Esophagus muscularis mucosa (tissue), 4 donors: ENCODE data around the gene CHEK2. TPM values are rescaled to one million over a fixed set of nuclear protein-coding genes. Genes with fewer than 3 reads are reported as not detected.
"Not testable (repeated sequence)": the region's sequence is repeated elsewhere in the genome, so short reads cannot be mapped to it uniquely, and the experiment has no call there.

Experiments
- DNase-seq: peaks from one replicate; pipeline ENCODE4 v3.0.0-alpha.2; 2017; ENCODE audit errors: extremely low spot score
- H3K27ac ChIP-seq, 4 donors: fragments of 200-600 bp; sonication (generic); replicated peaks in 1 of 4; 1 replicate in 3 of 4; 2 replicates in 1 of 4; pipeline ENCODE4 v1.5.1; 2016 to 2019; ENCODE audit warnings: mild to moderate bottlenecking in 1 of 4
- H3K27me3 ChIP-seq, 4 donors: fragments of 200-600 bp; sonication (generic); one replicate each; pipeline versions ENCODE4 v1.5.1 to v1.6.0; 2016 to 2019
- H3K36me3 ChIP-seq, 4 donors: fragments of 200-600 bp; sonication (generic); one replicate each; pipeline ENCODE4 v1.5.1; 2016 to 2019
- H3K4me1 ChIP-seq, 4 donors: fragments of 200-600 bp; sonication (generic); one replicate each; pipeline ENCODE4 v1.5.1; 2016 to 2019
- H3K4me3 ChIP-seq, 4 donors: fragments of 200-600 bp; sonication (generic); 1 replicate in 2 of 4; 2 replicates in 2 of 4; pipeline ENCODE4 v1.5.1; 2016 to 2019; ENCODE audit warnings: mild to moderate bottlenecking in 4 of 4, moderate library complexity in 1 of 4
- H3K9me3 ChIP-seq, 4 donors: fragments of 200-600 bp; sonication (generic); 1 replicate in 3 of 4; 2 replicates in 1 of 4; pipeline ENCODE4 v1.5.1; 2016 to 2019
- CTCF ChIP-seq, 3 experiments: fragments of 200-600 bp in 2 of 3; fragments of 450-650 bp in 1 of 3; sonication (generic) in 2 of 3; IDR thresholded peaks; one replicate each; pipeline ENCODE4 v1.5.1; 2017 to 2019; ENCODE audit warnings: antibody characterized with exemption in 3 of 3, mild to moderate bottlenecking in 2 of 3, moderate library complexity in 1 of 3
- EP300 ChIP-seq: sonication (generic); formaldehyde crosslinking; IDR thresholded peaks from one replicate; pipeline ENCODE4 v1.6.1; 2017; ENCODE audit warnings: antibody characterized with exemption
- POLR2A ChIP-seq: fragments of 450-650 bp; IDR thresholded peaks from one replicate; pipeline ENCODE4 v1.6.1; 2017; ENCODE audit warnings: antibody characterized with exemption, moderate library complexity, mild to moderate bottlenecking, low read depth
- POLR2AphosphoS5 ChIP-seq, 2 donors: sonication (generic); formaldehyde crosslinking; IDR thresholded peaks; one replicate each; pipeline ENCODE4 v1.6.1; 2017; ENCODE audit warnings: antibody characterized with exemption in 2 of 2
- WGBS: methylation state at CpG from one replicate; pipeline ENCODE4 v1.1.5; 2018; 5-methylcytosine and 5-hydroxymethylcytosine counted together
- intact Hi-C: fragments of 100-400 bp; cut with DNase I; formaldehyde crosslinking; loops from one replicate; pipeline ENCODE4 v1.15.1; 2023
- total RNA-seq, 4 donors: library from RNA; depleted of rRNA; stranded (reverse); fragments of >200 nt; gene quantifications; one replicate each; pipeline versions ENCODE4 v1.1.0 to v1.2.1, GENCODE V29; 2016

CHEK2 gene
- total RNA-seq, 4 donors from 2014 or later = 2.9 to 5.1 (median 4.8) TPM

- H3K4me3 ChIP-seq = no peak overlapping the region
- H3K27me3 ChIP-seq = no peaks in the 10 kb centered on the region
- 91% methylated on average over 10 of the region's 10 CpGs for WGBS
- intact Hi-C loops = no loop called here
- peaks cover 0 to 3% (median 0%) of the 10 kb centered on the region in 4 donors for H3K36me3 ChIP-seq
- H3K4me1 ChIP-seq = no peaks in the 10 kb centered on the region
- DNase-seq = no peak
- TF ChIP-seq CTCF (IDR thresholded peaks at IDR 0.05) (no peak), EP300 (no peak), POLR2AphosphoS5 (IDR thresholded peaks at IDR 0.05) (no peak), POLR2A (no peak)
- no peaks in the 10 kb centered on the region for H3K9me3 ChIP-seq
- H3K27ac ChIP-seq = no peak overlapping the region
Measured at GRCh38 chr22:28761449-28761755, 19.8 kb upstream of the CHEK2 start.

GRCh38 chr22:28759861-28760560 lies 18.4 kb upstream of the CHEK2 start:
- no peak overlapping the region for H3K27ac ChIP-seq
- no peak for DNase-seq
- no peak overlapping the region for H3K4me3 ChIP-seq
- no peaks in the 10 kb centered on the region for H3K4me1 ChIP-seq
- peaks cover 0 to 6% (median 0%) of the 10 kb centered on the region in 4 donors for H3K36me3 ChIP-seq
- no peaks in the 10 kb centered on the region for H3K9me3 ChIP-seq
- no peaks in the 10 kb centered on the region for H3K27me3 ChIP-seq
- WGBS = 73% methylated on average over 3 of the region's 3 CpGs
- intact Hi-C loops = no loop called here
- TF ChIP-seq CTCF (IDR thresholded peaks at IDR 0.05) = no peak
- no peak for TF ChIP-seq EP300
- TF ChIP-seq POLR2AphosphoS5 (IDR thresholded peaks at IDR 0.05) = no peak
- TF ChIP-seq POLR2A = no peak

- 93% methylated on average over 3 of the region's 3 CpGs for whole genome bisulfite sequencing
- H3K4me3 ChIP-seq, intact Hi-C loops, H3K27ac ChIP-seq, DNase-seq, H3K27me3 ChIP-seq, H3K9me3 ChIP-seq, H3K4me1 ChIP-seq: not testable (repeated sequence)
- peaks cover 0 to 30% (median 14%) of the 10 kb centered on the region in 4 donors for H3K36me3 ChIP-seq
Measured at GRCh38 chr22:28754512-28754911, 12.9 kb upstream of the CHEK2 start.

GRCh38 chr22:28750471-28750881 lies 8.9 kb upstream of the CHEK2 start:
- Histone ChIP-seq H3K27ac (no peak overlapping the region), H3K4me3 (no peak overlapping the region), H3K36me3 (peaks cover 27 to 62% (median 49%) of the 10 kb centered on the region in 4 donors), H3K4me1 (no peaks in the 10 kb centered on the region), H3K9me3 (no peaks in the 10 kb centered on the region), H3K27me3 (no peaks in the 10 kb centered on the region)
- DNase-seq = no peak
- WGBS = 66% methylated on average over 6 of the region's 6 CpGs
- intact Hi-C loops = no loop called here
- TF ChIP-seq CTCF (IDR thresholded peaks at IDR 0.05) = no peak

- TF ChIP-seq POLR2A (no peak), EP300 (no peak), POLR2AphosphoS5 (IDR thresholded peaks at IDR 0.05) (no peak), CTCF (IDR thresholded peaks at IDR 0.05) (no peak)
- H3K4me3 ChIP-seq = no peak overlapping the region
- 96% methylated on average over 3 of the region's 3 CpGs for WGBS
- intact Hi-C loops = loop anchor here (10.0 kb wide), 1 partner anchor 139 kb away; no protein-coding TSS in a partner anchor
- H3K9me3 ChIP-seq = no peaks in the 10 kb centered on the region
- peaks cover 41 to 53% (median 49%) of the 10 kb centered on the region in 4 donors for H3K36me3 ChIP-seq
- H3K27ac ChIP-seq = no peak overlapping the region
- H3K27me3 ChIP-seq = no peaks in the 10 kb centered on the region
- DNase-seq = no peak
- peaks cover 10 to 20% (median 17%) of the 10 kb centered on the region in 4 donors for H3K4me1 ChIP-seq
Measured at GRCh38 chr22:28743852-28744251, 2.2 kb upstream of the CHEK2 start.
